ENCODE measurements around the gene LTC4S. TPM values are rescaled to one million over a fixed set of nuclear protein-coding genes. Genes with fewer than 3 reads are reported as not detected.

LTC4S gene
- polyA plus RNA-seq, 4 donors = 2.0 to 6.5 (median 5.3) TPM

- DNase-seq (ENCODE audit: low read depth in 4 of 4, low spot score in 2 of 4) = no peak
Measured at GRCh38 chr5:179805070-179805528, 11.3 kb downstream of the LTC4S start.

DNA sequence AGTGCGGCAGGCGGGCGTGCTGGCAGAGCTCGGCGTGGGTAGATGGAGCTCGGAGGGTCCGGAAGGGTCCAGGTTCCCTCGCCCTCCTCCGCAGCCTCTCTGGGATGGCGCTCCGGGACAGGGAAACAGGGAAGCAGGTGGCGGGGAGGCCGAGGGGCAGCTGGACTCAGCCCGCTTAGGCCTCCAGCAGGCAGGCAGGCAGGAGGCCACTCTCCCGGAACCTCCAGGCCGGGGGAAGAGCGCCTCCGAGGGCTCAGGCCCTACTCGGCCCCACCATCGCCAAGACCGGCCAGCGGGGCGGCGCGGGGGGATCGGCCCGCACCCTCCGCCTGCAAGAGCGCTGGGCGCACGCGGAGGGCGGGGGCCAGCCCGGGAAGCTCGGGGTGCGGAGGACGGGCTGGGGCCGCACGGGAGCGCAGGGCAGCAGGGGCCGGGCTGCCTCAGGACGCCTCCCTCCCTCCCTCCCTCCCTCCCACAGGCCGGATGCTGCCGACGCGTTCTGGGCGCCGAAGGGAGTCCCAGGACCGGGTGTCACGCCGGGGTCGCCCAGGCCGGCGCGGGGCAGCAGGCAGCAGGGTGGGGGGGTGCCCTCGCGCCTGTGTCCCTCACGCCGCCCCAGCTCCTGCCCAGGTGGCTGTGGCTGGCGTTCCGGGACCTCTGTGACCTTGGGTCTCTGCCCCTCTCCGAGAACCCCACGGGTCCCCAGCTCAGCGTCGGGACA, 11.9 kb downstream of the LTC4S start:
- DNase-seq (ENCODE audit: low read depth in 4 of 4, low spot score in 2 of 4) = no peak

- DNase-seq (ENCODE audit: low read depth in 4 of 4, low spot score in 2 of 4) = no peak
Measured at GRCh38 chr5:179806250-179807048, 12.7 kb downstream of the LTC4S start, which contains the start of gene MGAT4B. TSS of gene MGAT4B (minus strand) at chr5:179806866. CDS start at chr5:179806583, 283 bp downstream.

DNA sequence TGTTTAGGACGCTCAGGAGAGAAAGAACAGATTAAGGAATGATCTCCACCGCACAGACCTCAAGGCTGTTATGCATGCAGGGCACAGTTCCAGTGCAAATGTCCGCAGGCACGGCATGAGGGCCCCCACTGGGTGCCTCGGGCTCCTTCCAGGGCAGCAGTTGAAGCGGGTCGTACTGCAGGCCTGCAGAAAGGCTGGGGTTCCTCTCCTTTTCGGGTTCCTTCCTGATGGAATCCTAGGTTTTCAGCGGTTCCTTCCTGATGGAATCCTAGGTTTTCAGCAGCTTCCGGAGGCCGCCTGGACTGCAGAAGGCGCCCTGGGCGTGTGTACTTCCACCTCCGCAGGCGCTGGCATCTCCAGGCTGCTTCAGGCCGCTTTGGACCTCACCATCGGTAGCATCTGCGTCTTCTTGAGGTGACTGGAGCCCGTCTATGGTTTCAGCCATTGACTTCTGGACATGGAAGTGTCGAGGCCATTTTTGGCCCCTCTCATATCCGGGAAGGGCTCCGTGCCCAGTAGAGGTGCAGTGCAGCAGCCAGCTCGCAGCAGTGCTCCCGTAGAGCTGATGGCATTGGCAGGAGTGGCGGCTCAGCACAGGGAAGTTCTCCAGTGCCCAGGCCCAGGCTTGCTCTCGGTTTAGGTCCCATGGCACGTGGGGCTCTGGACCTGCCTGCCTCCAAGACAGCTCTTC, 18.5 kb downstream of the LTC4S start:
- DNase-seq (ENCODE audit: low read depth in 4 of 4, low spot score in 2 of 4) = no peak

- no peak for DNase-seq (ENCODE audit: low read depth in 4 of 4, low spot score in 2 of 4)
Measured at GRCh38 chr5:179812997-179813607, 19.3 kb downstream of the LTC4S start.

- no peak for DNase-seq (ENCODE audit: low read depth in 4 of 4, low spot score in 2 of 4)
Measured at GRCh38 chr5:179814090-179814489, 20.3 kb downstream of the LTC4S start.

GRCh38 chr5:179815491-179816249, 21.9 kb downstream of the LTC4S start:
- no peak for DNase-seq (ENCODE audit: low read depth in 4 of 4, low spot score in 2 of 4)

- no peak for DNase-seq (ENCODE audit: low read depth in 4 of 4, low spot score in 2 of 4)
Measured at GRCh38 chr5:179816401-179816795, 22.6 kb downstream of the LTC4S start.

DNA sequence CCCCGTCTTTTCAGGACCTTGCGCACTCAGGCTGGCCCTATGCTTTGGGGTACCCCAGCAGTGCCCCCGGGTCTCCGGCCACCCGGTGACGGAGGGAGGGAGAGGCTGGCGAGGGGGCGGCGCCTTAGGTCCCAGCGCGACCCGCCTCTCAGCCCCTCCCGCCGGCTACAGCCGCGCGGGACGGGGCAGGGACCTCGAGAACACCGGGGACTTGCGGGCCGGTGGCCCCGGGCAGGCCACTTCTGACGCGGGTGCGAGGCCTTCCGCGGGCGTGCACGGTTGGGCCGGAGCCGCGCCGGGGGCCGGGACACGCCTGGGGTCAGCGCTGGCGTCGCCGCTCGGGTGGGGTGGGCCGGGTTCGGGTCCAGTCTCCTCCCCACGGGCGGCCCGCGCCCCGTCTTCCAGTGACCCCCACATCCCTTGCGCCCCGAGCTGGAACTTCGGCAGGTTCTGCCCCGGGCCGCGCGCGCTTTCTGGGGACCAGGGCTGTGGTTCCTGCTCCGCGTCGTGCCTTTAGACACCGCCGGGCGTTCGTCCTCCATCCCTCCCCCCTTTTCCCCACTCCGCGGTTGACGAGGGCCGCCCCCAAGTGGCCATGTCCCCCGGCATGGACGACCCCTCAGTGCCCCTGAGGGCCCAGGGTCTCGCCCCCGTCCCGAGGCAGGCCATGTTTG, 23.1 kb downstream of the LTC4S start:
- no peak for DNase-seq (ENCODE audit: low read depth in 4 of 4, low spot score in 2 of 4)

DNA sequence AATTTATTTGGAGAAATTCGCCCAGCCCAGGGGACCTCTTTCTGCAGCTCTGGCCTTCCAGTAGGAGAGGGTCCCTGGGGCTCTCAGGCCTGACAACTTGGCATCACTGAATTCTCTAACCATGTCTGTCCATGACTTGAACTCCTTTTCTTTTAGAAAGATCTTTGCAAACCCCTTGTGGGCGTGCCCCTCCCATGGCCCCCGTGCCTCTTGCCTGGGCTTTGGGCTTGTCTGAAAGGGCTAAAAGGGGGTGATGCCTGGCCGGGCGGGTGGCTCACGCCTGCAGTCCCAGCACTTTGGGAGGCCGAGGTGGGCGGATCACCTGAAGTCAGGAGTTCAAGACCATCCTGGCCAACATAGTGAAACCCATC, 23.7 kb downstream of the LTC4S start:
- DNase-seq (ENCODE audit: low read depth in 4 of 4, low spot score in 2 of 4) = no peak

GRCh38 chr5:179817890-179818745, 24.3 kb downstream of the LTC4S start:
- no peak for DNase-seq (ENCODE audit: low read depth in 4 of 4, low spot score in 2 of 4)

- DNase-seq (ENCODE audit: low read depth in 4 of 4, low spot score in 2 of 4) = no peak
Measured at GRCh38 chr5:179818746-179819295, 25.0 kb downstream of the LTC4S start.

- DNase-seq (ENCODE audit: low read depth in 4 of 4, low spot score in 2 of 4) = no peak
Measured at GRCh38 chr5:179819296-179820126, 25.7 kb downstream of the LTC4S start.

DNA sequence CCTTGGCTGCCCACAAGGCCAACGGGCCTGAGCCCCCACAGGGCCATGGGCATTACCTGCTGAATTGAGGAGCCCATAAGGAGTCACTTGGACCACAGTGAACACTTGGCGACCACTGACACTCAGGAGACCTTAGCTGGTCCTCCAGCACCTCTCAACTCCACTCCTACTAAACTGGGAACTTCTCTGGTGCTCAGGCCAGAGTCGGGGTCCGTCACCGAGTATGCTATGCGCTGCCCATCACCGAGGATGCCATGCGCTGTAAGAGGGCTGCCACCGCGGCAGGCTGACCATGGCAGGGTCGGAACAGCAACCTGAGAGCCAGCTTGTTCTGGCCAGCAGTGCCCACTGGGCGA, 26.3 kb downstream of the LTC4S start:
- DNase-seq (ENCODE audit: low read depth in 4 of 4, low spot score in 2 of 4) = no peak

DNA sequence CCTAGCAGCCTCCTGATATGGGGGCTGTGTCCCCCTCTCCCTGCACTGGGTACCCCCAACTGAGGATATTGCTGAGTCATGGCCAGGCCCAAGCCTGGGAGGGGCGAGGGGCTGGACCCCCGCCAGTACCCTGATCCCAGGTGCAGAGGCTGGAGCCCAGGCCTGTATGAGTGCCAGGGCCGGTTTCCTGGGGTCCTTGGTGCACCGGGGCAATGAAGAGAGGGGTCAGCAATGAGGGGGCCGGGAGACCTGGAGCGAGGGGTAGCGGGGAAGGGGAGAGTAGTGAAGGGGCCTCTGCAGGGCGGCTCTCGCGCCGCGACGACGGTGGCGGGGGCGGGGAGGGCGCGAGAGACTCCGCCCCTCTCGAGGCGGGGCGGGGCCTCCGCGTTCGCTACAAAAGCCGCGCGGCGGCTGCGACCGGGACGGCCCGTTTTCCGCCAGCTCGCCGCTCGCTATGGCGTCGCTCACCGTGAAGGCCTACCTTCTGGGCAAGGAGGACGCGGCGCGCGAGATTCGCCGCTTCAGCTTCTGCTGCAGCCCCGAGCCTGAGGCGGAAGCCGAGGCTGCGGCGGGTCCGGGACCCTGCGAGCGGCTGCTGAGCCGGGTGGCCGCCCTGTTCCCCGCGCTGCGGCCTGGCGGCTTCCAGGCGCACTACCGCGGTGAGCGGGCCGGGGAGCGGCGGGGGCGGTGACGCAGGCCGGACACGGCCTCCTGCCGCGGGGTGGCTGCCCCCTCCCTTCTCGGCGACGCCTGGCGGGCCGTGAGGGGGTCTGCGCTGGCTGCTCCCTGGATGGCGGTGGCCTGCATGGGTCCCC, 26.9 kb downstream of the LTC4S start, which contains the start of gene SQSTM1:
Gene SQSTM1, plus strand, starts transcription at position 423 of the 815 bp plus-strand sequence. Its CDS starts 32 bp downstream, at position 455.
- peak in 1 of 4 donors; percentile 75 for DNase-seq (ENCODE audit: low read depth in 4 of 4, low spot score in 2 of 4)

DNA sequence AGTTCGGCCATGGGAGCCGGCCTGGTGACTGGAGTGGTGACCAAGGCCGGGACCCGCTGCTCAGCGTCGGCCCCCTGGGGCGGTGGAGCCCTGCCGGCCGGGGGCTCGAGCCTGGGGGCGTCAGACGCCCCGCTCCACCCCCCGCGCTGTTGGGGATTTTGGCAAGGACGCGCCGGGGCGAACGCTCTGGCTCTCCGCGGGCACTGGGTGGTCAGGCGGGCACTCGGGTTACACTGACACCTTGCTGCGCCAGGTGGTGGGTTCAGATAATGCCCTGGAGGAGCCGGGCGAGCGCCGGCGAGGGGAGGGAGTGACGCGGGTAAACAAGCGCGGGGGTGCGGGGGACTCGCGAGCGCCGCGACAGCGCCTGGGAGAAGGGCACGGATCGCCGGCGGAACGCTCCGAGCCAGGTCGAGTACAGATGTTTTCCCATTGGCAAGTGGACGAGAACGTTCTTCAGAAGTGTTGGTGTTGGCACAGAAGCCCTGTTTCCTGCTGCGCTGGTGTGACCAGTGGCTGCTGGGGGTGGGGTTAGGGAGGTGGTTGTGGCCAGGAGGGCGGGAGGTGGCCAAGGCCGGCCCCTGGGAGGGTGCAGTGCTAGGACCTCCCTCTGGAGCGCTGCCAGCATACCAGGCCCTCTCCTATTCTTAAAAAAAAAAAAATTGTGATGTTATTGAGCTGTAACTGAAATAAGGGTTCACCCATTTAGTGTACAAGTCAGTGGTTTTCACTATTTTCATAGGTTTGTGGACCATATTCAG, 27.7 kb downstream of the LTC4S start:
- DNase-seq (ENCODE audit: low read depth in 4 of 4, low spot score in 2 of 4) = peak in 2 of 4 donors; percentile 81 to 84

Measured in left renal cortex interstitium (tissue), 4 donors.